Uterus (tissue), 2 donors: ENCODE results near the gene LRP1B.

Experiments used
- CTCF ChIP-seq, 4 experiments: fragments of 200-600 bp in 2 of 4; fragments of 450-650 bp in 2 of 4; sonication (generic) in 2 of 4; IDR thresholded peaks; one replicate each; pipeline ENCODE4 v1.5.1; 2016 to 2019; ENCODE audit warnings: antibody characterized with exemption in 4 of 4, mild to moderate bottlenecking in 2 of 4, moderate library complexity in 1 of 4
- POLR2A ChIP-seq, 2 donors: fragments of 450-650 bp; IDR thresholded peaks; one replicate each; pipeline ENCODE4 v1.6.1; 2016; ENCODE audit warnings: antibody characterized with exemption in 2 of 2, mild to moderate bottlenecking in 1 of 2, moderate library complexity in 1 of 2

- TF ChIP-seq CTCF (IDR thresholded peaks at IDR 0.05) (no peak), POLR2A (IDR thresholded peaks at IDR 0.05) (no peak)
Measured at GRCh38 chr2:140604096-140604495, 1526.7 kb downstream of the LRP1B start.
